A549 (cell line): ENCODE results near the gene ZNF511. TPM values are rescaled to one million over a fixed set of nuclear protein-coding genes. Genes with fewer than 3 reads are reported as not detected.

Source experiments
- ATAC-seq, 2 experiments: fragments of 200-7000 bp in 1 of 2; fragments of >200 bp in 1 of 2; cut with Nextera tagmentation in 1 of 2; cut with Tn5 transposase in 1 of 2; 3 replicates each; pipeline versions ENCODE4 v1.8.0 to v1.9.1; 2018 to 2020; ENCODE audit warnings: mild to moderate bottlenecking in 1 of 2, moderate library complexity in 1 of 2
- CTCF ChIA-PET: fragments of 300-600 bp; sonication (Branson Sonifier 250); formaldehyde crosslinking; extraction: SDS; loops from one replicate; lab custom pipeline; 2021; ENCODE audit warnings: antibody characterized with exemption, inconsistent platforms; lab: Yijun Ruan, JAX
- POLR2A ChIA-PET: fragments of 350-600 bp; formaldehyde crosslinking; extraction: SDS; loops from one replicate; lab custom pipeline; 2021; ENCODE audit warnings: antibody characterized with exemption, inconsistent platforms; lab: Yijun Ruan, JAX
- DNase-seq, 2 experiments: peaks; one replicate each; pipeline versions ENCODE4 v3.0.0 to v3.0.0-alpha.2; 2011 to 2016; ENCODE audit warnings: low read depth in 1 of 2, low spot score in 1 of 2
- FAIRE-seq: peaks from 2 replicates; lab custom pipeline; 2011; peaks lifted over from hg19 to GRCh38; lab: Jason Lieb, UNC
- H3K27ac ChIP-seq, 2 experiments: fragments of >200 bp; sonication (Bioruptor Twin); formaldehyde crosslinking; 3 replicates each; pipeline ENCODE4 v1.5.1; 2016 to 2017
- H3K4me1 ChIP-seq: fragments of >200 bp; sonication (Bioruptor Twin); formaldehyde crosslinking; 3 replicates; pipeline ENCODE4 v1.6.1; 2016
- H3K4me2 ChIP-seq: fragments of >200 bp; sonication (Bioruptor Twin); formaldehyde crosslinking; 3 replicates; pipeline ENCODE4 v1.6.1; 2016
- H3K4me3 ChIP-seq: fragments of >200 bp; sonication (Bioruptor Twin); formaldehyde crosslinking; 3 replicates; pipeline ENCODE4 v1.5.1; 2016
- H3K9me3 ChIP-seq: fragments of >200 bp; sonication (Bioruptor Twin); formaldehyde crosslinking; 3 replicates; pipeline ENCODE4 v1.6.1; 2016
- ATOH8 ChIP-seq: fragments of 250-450 bp; sonication (Bioruptor Pico); IDR thresholded peaks from 2 replicates; pipeline ENCODE4 v1.5.0; 2020; ENCODE audit warnings: low read depth, mild to moderate bottlenecking, moderate library complexity
- BCL3 ChIP-seq: fragments of >200 bp; sonication (Bioruptor Twin); formaldehyde crosslinking; IDR thresholded peaks from 3 replicates; pipeline ENCODE4 v1.6.1; 2016
- CBX2 ChIP-seq: fragments of 200-600 bp; sonication (generic); IDR thresholded peaks from 2 replicates; pipeline ENCODE4 v1.6.1; 2016; ENCODE audit warnings: low read depth, mild to moderate bottlenecking, borderline replicate concordance
- CBX8 ChIP-seq: fragments of 200-600 bp; sonication (generic); IDR thresholded peaks from 2 replicates; pipeline ENCODE4 v1.6.1; 2016
- CEBPB ChIP-seq, 2 experiments: fragments of >200 bp in 1 of 2; sonication (Bioruptor Twin) in 1 of 2; formaldehyde crosslinking in 1 of 2; IDR thresholded peaks; 2 replicates each; pipeline ENCODE4 v1.6.1; 2012 to 2016
- CHD4 ChIP-seq: fragments of 200-600 bp; sonication (generic); IDR thresholded peaks from 2 replicates; pipeline ENCODE4 v1.6.1; 2016; ENCODE audit warnings: antibody characterized with exemption, mild to moderate bottlenecking, borderline replicate concordance
- E2F6 ChIP-seq: IDR thresholded peaks from 2 replicates; pipeline ENCODE4 v1.6.1; 2012; ENCODE audit warnings: low read depth, borderline replicate concordance
- EHF ChIP-seq: fragments of 250-450 bp; sonication (Bioruptor Pico); IDR thresholded peaks from 2 replicates; pipeline ENCODE4 v1.5.0; 2020; ENCODE audit warnings: mild to moderate bottlenecking
- EHMT2 ChIP-seq: fragments of 200-600 bp; sonication (generic); IDR thresholded peaks from 2 replicates; pipeline ENCODE4 v1.6.1; 2016; ENCODE audit warnings: antibody characterized with exemption, low read depth, mild to moderate bottlenecking, moderate library complexity
- FOSL2 ChIP-seq, 2 experiments: fragments of 450-650 bp in 1 of 2; fragments of >200 bp in 1 of 2; sonication (Bioruptor Twin) in 1 of 2; formaldehyde crosslinking; IDR thresholded peaks; 2 replicates each; pipeline versions ENCODE4 v1.5.0 to v1.6.1; 2016 to 2020; ENCODE audit warnings: mild to moderate bottlenecking in 1 of 2, moderate library complexity in 1 of 2
- HDAC2 ChIP-seq: fragments of 200-600 bp; sonication (generic); IDR thresholded peaks from 2 replicates; pipeline ENCODE4 v1.6.1; 2016
- HES2 ChIP-seq: fragments of >200 bp; sonication (Bioruptor Twin); formaldehyde crosslinking; IDR thresholded peaks from 2 replicates; pipeline ENCODE4 v1.6.1; 2016
- HEYL ChIP-seq: fragments of 250-450 bp; sonication (Bioruptor Pico); IDR thresholded peaks from 2 replicates; pipeline ENCODE4 v1.8.0; 2021; ENCODE audit warnings: mild to moderate bottlenecking, moderate library complexity
- JUN ChIP-seq, 2 experiments: fragments of >200 bp; sonication (Bioruptor Twin); formaldehyde crosslinking; IDR thresholded peaks; 2 replicates in 1 of 2; 3 replicates in 1 of 2; pipeline ENCODE4 v1.6.1; 2016 to 2017
- KDM1A ChIP-seq: fragments of 200-600 bp; sonication (generic); IDR thresholded peaks from 2 replicates; pipeline ENCODE4 v1.6.1; 2016; ENCODE audit warnings: low read depth, mild to moderate bottlenecking
- KDM5A ChIP-seq: fragments of 200-600 bp; sonication (generic); IDR thresholded peaks from 2 replicates; pipeline ENCODE4 v1.6.1; 2016; ENCODE audit warnings: antibody characterized with exemption, mild to moderate bottlenecking
- NFE2L2 ChIP-seq: fragments of 150-350 bp; conservative IDR thresholded peaks from 2 replicates; pipeline ENCODE4 v1.6.1; 2014; ENCODE audit warnings: low read length
- PHF8 ChIP-seq: fragments of 200-600 bp; sonication (generic); IDR thresholded peaks from 2 replicates; pipeline ENCODE4 v1.6.1; 2016; ENCODE audit warnings: low read depth, mild to moderate bottlenecking, antibody characterized with exemption, moderate library complexity, borderline replicate concordance
- POLR2AphosphoS2 ChIP-seq: conservative IDR thresholded peaks from 2 replicates; pipeline ENCODE4 v1.6.1; 2012; ENCODE audit warnings: low read length, improper control_type of control experiment, inconsistent platforms
- RFX5 ChIP-seq: fragments of 450-650 bp; IDR thresholded peaks from 2 replicates; pipeline ENCODE4 v1.7.1; 2014; ENCODE audit warnings: antibody characterized with exemption, mild to moderate bottlenecking, moderate library complexity
- RNF2 ChIP-seq: fragments of 200-600 bp; sonication (generic); IDR thresholded peaks from 2 replicates; pipeline ENCODE4 v1.6.1; 2016; ENCODE audit warnings: low read depth, mild to moderate bottlenecking, antibody characterized with exemption, moderate library complexity, borderline replicate concordance
- SMC3 ChIP-seq: fragments of >200 bp; sonication (Bioruptor Twin); formaldehyde crosslinking; IDR thresholded peaks from 3 replicates; pipeline ENCODE4 v1.6.1; 2018; ENCODE audit warnings: inconsistent platforms
- TP53 ChIP-seq: fragments of 250-450 bp; sonication (Bioruptor Pico); IDR thresholded peaks from 2 replicates; pipeline ENCODE4 v1.5.0; 2021; ENCODE audit warnings: mild to moderate bottlenecking, moderate library complexity
- ZFP36 ChIP-seq: fragments of 450-650 bp; IDR thresholded peaks from 2 replicates; pipeline ENCODE4 v1.6.1; 2014; ENCODE audit warnings: borderline replicate concordance; ENCODE audit not compliant: partially characterized antibody
- ZNF302 ChIP-seq: fragments of 250-450 bp; sonication (Bioruptor Pico); IDR thresholded peaks from 2 replicates; pipeline ENCODE4 v1.9.0; 2021; ENCODE audit warnings: inconsistent platforms, mild to moderate bottlenecking, moderate library complexity
- WGBS: methylation state at CpG from one replicate; pipeline ENCODE4 v1.1.6; 2017; ENCODE audit errors: missing lambda C conversion rate; 5-methylcytosine and 5-hydroxymethylcytosine counted together
- polyA plus RNA-seq, 4 experiments: library from polyadenylated mRNA; depleted of rRNA in 3 of 4; stranded (reverse); fragments of >200 nt; fragmentation: RNase III in 1 of 4; extraction: RNeasy Plus Mini Kit Qiagen cat#74134 plus additional on column Dnase treatment in 1 of 4; gene quantifications; 2 replicates in 3 of 4; 3 replicates in 1 of 4; pipeline ENCODE4 v1.2.3, GENCODE V29; 2011 to 2017

The ZNF511 gene
- polyA plus RNA-seq, 2 of the 4 experiments (the other 2 are of a cell fraction) = 40.2 to 43.6 TPM

- H3K4me1 ChIP-seq = peaks cover 9% of the 10 kb centered on the region; the same call in 2 of the 3 replicates
- no peak for DNase-seq
- POLR2A ChIA-PET = no interaction called here
- no peak for TF ChIP-seq ATOH8 (CRISPR knock-in tag)
- TF ChIP-seq CBX2 = no peak
- no peak for TF ChIP-seq HEYL (CRISPR knock-in tag)
- TF ChIP-seq HDAC2 = no peak
- no peak for TF ChIP-seq ZNF302 (CRISPR knock-in tag)
- TF ChIP-seq FOSL2 (IDR thresholded peaks at IDR 0.05) = no peak
- no peak for TF ChIP-seq FOSL2 (CRISPR knock-in tag; IDR thresholded peaks at IDR 0.05)
- TF ChIP-seq CEBPB (IDR thresholded peaks at IDR 0.05) = no peak
- no peak for TF ChIP-seq RFX5
- TF ChIP-seq TP53 (CRISPR knock-in tag) = no peak
- TF ChIP-seq EHF (CRISPR knock-in tag) = no peak
- no peak for TF ChIP-seq PHF8
- TF ChIP-seq POLR2AphosphoS2 = no peak
- no peak for TF ChIP-seq HES2
- no peak for TF ChIP-seq KDM5A
- TF ChIP-seq E2F6 = no peak
- no peak for TF ChIP-seq CBX8
- no peak for TF ChIP-seq SMC3
- TF ChIP-seq, all 56 proteins: peak for 0
- CTCF ChIA-PET = interaction anchor here (1.2 to 4.3 kb wide), 5 partner anchors 8 to 34 kb away, joined by 3 to 18 read pairs (median 5); no protein-coding TSS in a partner anchor
- no peak overlapping the region for H3K27ac ChIP-seq
- FAIRE-seq (no peak), ATAC-seq (no peak)
- no peaks in the 10 kb centered on the region for H3K9me3 ChIP-seq
- H3K4me2 ChIP-seq = no peak overlapping the region
- 94% methylated on average over 42 of the region's 42 CpGs for WGBS
- no peak overlapping the region for H3K4me3 ChIP-seq
Observed at GRCh38 chr10:133295426-133296320, 13.0 kb upstream of the ZNF511 start.

GRCh38 chr10:133297504-133297903, 11.2 kb upstream of the ZNF511 start:
- Histone ChIP-seq H3K9me3 (no peaks in the 10 kb centered on the region), H3K4me3 (no peak overlapping the region), H3K4me2 (no peak overlapping the region), H3K4me1 (peaks cover 9% of the 10 kb centered on the region; the same call in 2 of the 3 replicates), H3K27ac (no peak overlapping the region)
- WGBS = 88% methylated on average over 10 of the region's 10 CpGs
- ChIA-PET POLR2A (no interaction called here), CTCF (interaction anchor here (3.6 kb wide), 1 partner anchor 10 kb away, joined by 18 read pairs; no protein-coding TSS in a partner anchor)
- TF ChIP-seq CEBPB (IDR thresholded peaks at IDR 0.05) (no peak), FOSL2 (IDR thresholded peaks at IDR 0.05) (no peak), FOSL2 (CRISPR knock-in tag; IDR thresholded peaks at IDR 0.05) (no peak), KDM1A (no peak), JUN (IDR thresholded peaks at IDR 0.05) (no peak), CBX2 (no peak), EHMT2 (no peak), NFE2L2 (no peak), CHD4 (no peak)
- no peak for DNase-seq
- FAIRE-seq = no peak
- no peak for ATAC-seq

- Histone ChIP-seq H3K4me3 (no peak overlapping the region), H3K9me3 (no peaks in the 10 kb centered on the region), H3K27ac (no peak overlapping the region), H3K4me2 (no peak overlapping the region), H3K4me1 (peaks cover 1% of the 10 kb centered on the region; the same call in 1 of the 3 replicates)
- WGBS = 98% methylated on average over 7 of the region's 14 CpGs
- DNase-seq (no peak), FAIRE-seq (no peak), ATAC-seq (no peak)
- CTCF ChIA-PET = interaction anchor here (0.9 to 3.6 kb wide), 3 partner anchors 9 to 39 kb away, joined by 3 to 18 read pairs (median 4); no protein-coding TSS in a partner anchor
- POLR2A ChIA-PET = no interaction called here
- no peak for TF ChIP-seq CEBPB (IDR thresholded peaks at IDR 0.05)
- TF ChIP-seq KDM5A = no peak
- no peak for TF ChIP-seq ZFP36
- TF ChIP-seq RNF2 = no peak
- TF ChIP-seq BCL3 = no peak
Observed at GRCh38 chr10:133298466-133298865, 10.2 kb upstream of the ZNF511 start.
